T-helper 2 cell treated with Interferon-gamma antibody and Interleukin-4, amounts not matched to agents 5 μg/mL and 100 μg/mL, for 36 hours (primary cell): ENCODE measurements around the gene APH1B.

ENCODE experiments used
- DNase-seq: peaks from one replicate; pipeline ENCODE4 v3.0.0; 2021; ENCODE audit warnings: low spot score
- H3K27ac Mint-ChIP-seq: one replicate; pipeline ENCODE4 v1.8.0; 2021; ENCODE audit warnings: mild to moderate bottlenecking, mixed read lengths
- H3K27me3 Mint-ChIP-seq: one replicate; pipeline ENCODE4 v1.8.0; 2021; ENCODE audit warnings: low read depth, mixed read lengths
- H3K36me3 Mint-ChIP-seq: one replicate; pipeline ENCODE4 v1.8.0; 2021; ENCODE audit warnings: low read depth, mixed read lengths
- H3K4me1 Mint-ChIP-seq: one replicate; pipeline ENCODE4 v1.8.0; 2021; ENCODE audit warnings: low read depth, mixed read lengths
- H3K4me3 Mint-ChIP-seq: one replicate; pipeline ENCODE4 v1.8.0; 2022; ENCODE audit warnings: mild to moderate bottlenecking, moderate library complexity, mixed read lengths
- H3K9me3 Mint-ChIP-seq: one replicate; pipeline ENCODE4 v1.8.0; 2021; ENCODE audit warnings: mixed read lengths

APH1B gene

DNA sequence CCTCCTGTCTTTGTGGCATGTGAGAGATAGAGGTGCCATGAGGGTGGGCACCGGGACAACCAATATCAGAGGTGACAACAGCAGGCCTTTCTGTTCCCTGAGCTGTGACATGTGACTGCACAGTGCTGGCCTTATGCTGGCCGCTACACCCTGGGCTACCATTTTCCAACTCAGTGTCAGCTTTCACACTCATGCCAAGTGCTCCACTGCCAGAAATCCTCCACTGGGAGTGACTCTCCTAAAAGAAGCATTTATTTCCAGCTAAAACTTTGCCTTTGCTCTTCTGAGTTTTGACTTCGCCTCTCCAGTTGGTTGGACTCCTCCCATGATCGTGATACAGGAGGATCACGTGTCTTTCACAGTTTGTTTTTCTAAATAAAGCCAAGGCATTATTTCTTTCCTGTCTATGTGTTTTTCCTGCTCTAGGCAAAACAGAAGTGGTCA, 72.8 kb downstream of the APH1B start:
- H3K4me1 Mint-ChIP-seq, result no peaks in the 10 kb centered on the region
- H3K27ac Mint-ChIP-seq, result no peak overlapping the region
- peaks cover 4% of the 10 kb centered on the region for H3K27me3 Mint-ChIP-seq
- H3K4me3 Mint-ChIP-seq, result no peak overlapping the region
- DNase-seq, result no peak
- no peaks in the 10 kb centered on the region for H3K36me3 Mint-ChIP-seq
- no peaks in the 10 kb centered on the region for H3K9me3 Mint-ChIP-seq

- Mint-ChIP-seq H3K27me3 (peaks cover 4% of the 10 kb centered on the region), H3K27ac (no peak overlapping the region), H3K4me3 (no peak overlapping the region), H3K36me3 (no peaks in the 10 kb centered on the region), H3K9me3 (no peaks in the 10 kb centered on the region), H3K4me1 (no peaks in the 10 kb centered on the region)
- no peak for DNase-seq
These were observed 73.8 kb downstream of the APH1B start for GRCh38 chr15:63351170-63351569.

GRCh38 chr15:63352808-63353207, 75.4 kb downstream of the APH1B start:
- H3K9me3 Mint-ChIP-seq, result no peaks in the 10 kb centered on the region
- no peak for DNase-seq
- H3K4me3 Mint-ChIP-seq, result no peak overlapping the region
- H3K4me1 Mint-ChIP-seq, result no peaks in the 10 kb centered on the region
- H3K36me3 Mint-ChIP-seq, result no peaks in the 10 kb centered on the region
- peaks cover 4% of the 10 kb centered on the region for H3K27me3 Mint-ChIP-seq
- no peak overlapping the region for H3K27ac Mint-ChIP-seq

DNA sequence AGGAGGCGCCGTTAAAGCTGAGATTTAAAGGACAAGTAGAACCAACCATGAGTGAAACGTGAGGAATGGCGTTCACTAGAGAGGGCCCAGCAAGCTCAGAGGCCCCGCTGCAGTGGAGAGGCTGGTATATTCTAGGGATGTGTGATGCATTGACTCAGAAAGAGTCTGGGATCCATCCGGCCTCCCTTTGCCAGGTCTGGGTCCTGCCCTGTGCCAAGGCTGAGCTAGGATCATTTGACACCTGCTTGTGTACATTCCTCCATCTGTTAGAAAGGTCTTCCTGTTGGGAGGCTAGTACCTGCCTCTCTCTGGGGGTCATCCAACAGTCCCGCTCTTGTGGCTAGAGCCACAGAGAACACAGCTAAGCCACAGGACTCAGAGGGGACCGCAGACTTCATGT, 75.9 kb downstream of the APH1B start:
- Mint-ChIP-seq H3K36me3 (no peaks in the 10 kb centered on the region), H3K27ac (no peak overlapping the region), H3K4me3 (no peak overlapping the region), H3K9me3 (no peaks in the 10 kb centered on the region), H3K4me1 (no peaks in the 10 kb centered on the region), H3K27me3 (peaks cover 4% of the 10 kb centered on the region)
- no peak for DNase-seq

DNA sequence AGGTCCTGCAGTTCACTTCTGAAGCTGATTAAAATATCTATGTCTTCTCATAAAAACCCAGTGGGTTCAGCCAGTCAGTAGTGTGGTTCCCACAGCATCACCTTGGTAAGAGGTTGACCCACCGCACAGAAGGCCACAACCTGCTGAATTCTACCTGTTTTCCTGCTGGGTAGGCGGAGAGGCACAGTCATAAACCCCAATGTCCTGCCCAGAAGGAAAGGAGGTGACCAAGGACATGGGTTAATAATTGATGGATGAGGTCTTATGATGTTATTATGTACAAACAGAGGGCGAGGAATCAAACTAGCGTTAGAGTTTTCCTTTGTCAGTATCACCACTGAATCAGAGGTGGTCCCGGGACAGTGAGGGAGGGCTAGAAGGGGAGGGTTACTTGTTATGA, 76.5 kb downstream of the APH1B start:
- no peaks in the 10 kb centered on the region for H3K9me3 Mint-ChIP-seq
- H3K4me1 Mint-ChIP-seq, result no peaks in the 10 kb centered on the region
- H3K4me3 Mint-ChIP-seq, result no peak overlapping the region
- no peak for DNase-seq
- no peaks in the 10 kb centered on the region for H3K36me3 Mint-ChIP-seq
- H3K27me3 Mint-ChIP-seq, result peaks cover 8% of the 10 kb centered on the region
- H3K27ac Mint-ChIP-seq, result no peak overlapping the region

DNA sequence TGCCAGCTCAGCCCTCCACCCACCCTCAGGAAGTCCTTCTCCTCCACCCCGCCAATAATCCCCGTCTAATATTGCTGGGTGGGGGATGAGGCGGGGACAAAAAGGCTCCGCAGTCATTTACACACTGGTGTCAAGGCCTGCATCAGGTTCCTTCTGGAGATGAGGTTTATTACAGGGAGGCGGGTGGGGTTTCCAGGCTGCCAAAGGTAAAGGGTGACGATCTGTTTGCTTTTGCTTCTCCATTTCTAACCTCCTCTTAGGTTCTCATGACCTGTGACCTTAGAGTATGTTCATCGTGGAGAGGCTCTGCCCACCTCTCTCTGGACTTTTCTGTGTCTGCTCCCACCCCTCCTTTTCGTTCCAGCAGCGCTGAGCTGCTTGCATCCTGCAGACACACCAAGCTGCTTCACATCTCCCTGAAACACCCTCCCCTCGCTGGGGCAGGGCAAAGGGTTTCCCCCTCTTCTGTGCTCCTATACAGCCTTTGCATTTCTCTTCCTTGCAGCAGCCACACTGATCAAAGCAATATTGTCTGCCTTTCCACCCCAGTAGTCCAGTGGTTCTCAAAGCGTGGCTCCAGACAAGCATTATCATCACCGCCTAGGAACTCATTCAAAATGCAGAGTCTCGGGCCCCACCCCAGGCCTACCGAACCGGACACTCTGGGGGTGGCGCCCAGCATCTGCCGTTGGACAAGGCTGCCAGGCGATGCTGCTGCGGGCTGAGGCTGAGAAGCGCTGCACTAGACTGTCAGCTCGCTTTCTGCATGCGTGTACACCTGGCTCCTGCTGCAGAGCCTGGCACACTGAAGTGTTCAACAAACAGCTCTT, 77.6 kb downstream of the APH1B start:
- Mint-ChIP-seq H3K9me3 (no peaks in the 10 kb centered on the region), H3K27ac (no peak overlapping the region), H3K4me3 (no peak overlapping the region), H3K36me3 (no peaks in the 10 kb centered on the region), H3K27me3 (peaks cover 15% of the 10 kb centered on the region), H3K4me1 (no peaks in the 10 kb centered on the region)
- DNase-seq, result no peak

DNA sequence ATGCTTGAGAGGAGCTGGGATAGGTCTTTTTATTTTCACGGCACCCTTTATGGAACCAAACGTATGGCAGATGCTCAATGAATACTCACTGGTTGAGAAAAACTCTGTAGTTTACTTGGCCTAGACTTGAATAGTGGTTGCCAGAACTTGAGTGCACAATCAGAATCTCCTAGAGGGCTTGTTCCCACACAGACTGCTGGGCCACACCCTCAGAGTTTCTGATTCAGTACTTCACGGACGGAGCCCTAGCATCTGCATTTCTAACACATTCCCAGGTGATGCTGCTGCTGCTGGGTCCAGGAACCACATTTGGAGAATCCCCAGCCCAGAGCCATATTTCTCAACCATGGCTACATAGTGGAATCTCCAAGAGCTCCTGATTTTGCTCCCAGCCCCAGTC, 79.7 kb downstream of the APH1B start:
- DNase-seq, result no peak
- Mint-ChIP-seq H3K9me3 (no peaks in the 10 kb centered on the region), H3K27me3 (peaks cover 19% of the 10 kb centered on the region), H3K27ac (no peak overlapping the region), H3K36me3 (no peaks in the 10 kb centered on the region), H3K4me1 (no peaks in the 10 kb centered on the region), H3K4me3 (no peak overlapping the region)

GRCh38 chr15:63357731-63358130, 80.3 kb downstream of the APH1B start:
- no peaks in the 10 kb centered on the region for H3K36me3 Mint-ChIP-seq
- no peaks in the 10 kb centered on the region for H3K4me1 Mint-ChIP-seq
- peaks cover 21% of the 10 kb centered on the region for H3K27me3 Mint-ChIP-seq
- no peaks in the 10 kb centered on the region for H3K9me3 Mint-ChIP-seq
- H3K4me3 Mint-ChIP-seq, result no peak overlapping the region
- no peak overlapping the region for H3K27ac Mint-ChIP-seq
- no peak for DNase-seq

- H3K4me1 Mint-ChIP-seq, result no peaks in the 10 kb centered on the region
- no peak overlapping the region for H3K27ac Mint-ChIP-seq
- no peaks in the 10 kb centered on the region for H3K36me3 Mint-ChIP-seq
- H3K4me3 Mint-ChIP-seq, result no peak overlapping the region
- peaks cover 21% of the 10 kb centered on the region for H3K27me3 Mint-ChIP-seq
- no peaks in the 10 kb centered on the region for H3K9me3 Mint-ChIP-seq
- no peak for DNase-seq
These were observed 81.0 kb downstream of the APH1B start for GRCh38 chr15:63358241-63359029.
